PFSK-1 (cell line): ENCODE measurements around the gene GRHPR.

Experiments used
- FOXP2 ChIP-seq: optimal IDR thresholded peaks from 2 replicates; pipeline ENCODE3; 2011; ENCODE audit warnings: borderline replicate concordance, control low read depth, inconsistent platforms; ENCODE audit not compliant: insufficient read depth; ENCODE audit errors: extremely low read length, extremely low read depth
- POLR2AphosphoS5 ChIP-seq: IDR thresholded peaks from 2 replicates; pipeline ENCODE4 v1.6.1; 2012; ENCODE audit warnings: low read depth, mild to moderate bottlenecking, control low read depth, low read length, moderate library complexity
- REST ChIP-seq, 2 experiments: IDR thresholded peaks; 2 replicates each; pipeline versions ENCODE4 v1.6.1 to v1.8.0; 2011 to 2012; ENCODE audit warnings: low read depth in 2 of 2, low read length in 2 of 2, control low read depth in 1 of 2, inconsistent platforms in 1 of 2, mild to moderate bottlenecking in 1 of 2, moderate library complexity in 1 of 2; ENCODE audit not compliant: insufficient read depth in 1 of 2
- SIN3A ChIP-seq: IDR thresholded peaks from 2 replicates; pipeline ENCODE4 v1.6.1; 2012; ENCODE audit warnings: mild to moderate bottlenecking, low read length, moderate library complexity, borderline replicate concordance; ENCODE audit not compliant: insufficient read depth
- TAF1 ChIP-seq: IDR thresholded peaks from 2 replicates; pipeline ENCODE4 v1.6.1; 2012; ENCODE audit warnings: low read length, control low read depth, borderline replicate concordance; ENCODE audit not compliant: insufficient read depth

- TF ChIP-seq REST (IDR thresholded peaks at IDR 0.05; ENCODE audit: insufficient read depth in 1 of 2, low read depth in 2 of 2, low read length in 2 of 2), result no peak
- TF ChIP-seq POLR2AphosphoS5, result no peak
- no peak for TF ChIP-seq TAF1
- no peak for TF ChIP-seq SIN3A
- TF ChIP-seq FOXP2, result no peak
Measured at GRCh38 chr9:37446401-37446800, 23.9 kb downstream of the GRHPR start.
